BJ (cell line): Measurements from ENCODE around the gene SLC34A1. TPM values are rescaled to one million over a fixed set of nuclear protein-coding genes. Genes with fewer than 3 reads are reported as not detected.

Source experiments
- CTCF ChIA-PET: fragments of 350-600 bp; formaldehyde crosslinking; extraction: SDS; loops from one replicate; lab custom pipeline; 2021; ENCODE audit warnings: antibody characterized with exemption, inconsistent platforms; lab: Yijun Ruan, JAX
- POLR2A ChIA-PET: fragments of 300-600 bp; sonication (Branson Sonifier 250); formaldehyde crosslinking; extraction: SDS; loops from one replicate; lab custom pipeline; 2021; ENCODE audit warnings: antibody characterized with exemption; lab: Charles Lee
- DNase-seq: peaks from one replicate; pipeline ENCODE4 v3.0.0-alpha.2; 2011; ENCODE audit warnings: low read depth
- H3K27me3 ChIP-seq: 2 replicates; pipeline ENCODE4 v1.6.0; 2011; ENCODE audit warnings: low read length; ENCODE audit not compliant: control insufficient read depth, insufficient read depth
- H3K36me3 ChIP-seq: 2 replicates; pipeline ENCODE4 v1.5.1; 2011; ENCODE audit warnings: low read length; ENCODE audit not compliant: control insufficient read depth, insufficient read depth
- H3K4me3 ChIP-seq: 2 replicates; pipeline ENCODE4 v1.5.1; 2011; ENCODE audit warnings: low read depth, mild to moderate bottlenecking, control low read depth, low read length
- polyA minus RNA-seq: library from RNA; depleted of rRNA, polyadenylated mRNA; stranded (reverse); fragments of >200 nt; gene quantifications from 2 replicates; pipeline ENCODE4 v1.2.3, GENCODE V29; 2011; rRNA and poly(A)+ RNA removed
- polyA plus RNA-seq: library from polyadenylated mRNA; depleted of rRNA; stranded (reverse); fragments of >200 nt; gene quantifications from 2 replicates; pipeline ENCODE4 v1.2.3, GENCODE V29; 2011; rRNA removed
- TF ChIP-seq, protein P1 (sequence below): IDR thresholded peaks from 2 replicates; pipeline ENCODE4 v1.5.1; 2011; ENCODE audit warnings: low read depth, mild to moderate bottlenecking, control low read depth, inconsistent platforms, low read length, moderate library complexity; ENCODE audit not compliant: insufficient read depth

SLC34A1 gene, protein sequence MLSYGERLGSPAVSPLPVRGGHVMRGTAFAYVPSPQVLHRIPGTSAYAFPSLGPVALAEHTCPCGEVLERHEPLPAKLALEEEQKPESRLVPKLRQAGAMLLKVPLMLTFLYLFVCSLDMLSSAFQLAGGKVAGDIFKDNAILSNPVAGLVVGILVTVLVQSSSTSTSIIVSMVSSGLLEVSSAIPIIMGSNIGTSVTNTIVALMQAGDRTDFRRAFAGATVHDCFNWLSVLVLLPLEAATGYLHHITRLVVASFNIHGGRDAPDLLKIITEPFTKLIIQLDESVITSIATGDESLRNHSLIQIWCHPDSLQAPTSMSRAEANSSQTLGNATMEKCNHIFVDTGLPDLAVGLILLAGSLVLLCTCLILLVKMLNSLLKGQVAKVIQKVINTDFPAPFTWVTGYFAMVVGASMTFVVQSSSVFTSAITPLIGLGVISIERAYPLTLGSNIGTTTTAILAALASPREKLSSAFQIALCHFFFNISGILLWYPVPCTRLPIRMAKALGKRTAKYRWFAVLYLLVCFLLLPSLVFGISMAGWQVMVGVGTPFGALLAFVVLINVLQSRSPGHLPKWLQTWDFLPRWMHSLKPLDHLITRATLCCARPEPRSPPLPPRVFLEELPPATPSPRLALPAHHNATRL
- polyA plus RNA-seq (not detected in 2 replicates), polyA minus RNA-seq (not detected in 2 replicates)

DNA sequence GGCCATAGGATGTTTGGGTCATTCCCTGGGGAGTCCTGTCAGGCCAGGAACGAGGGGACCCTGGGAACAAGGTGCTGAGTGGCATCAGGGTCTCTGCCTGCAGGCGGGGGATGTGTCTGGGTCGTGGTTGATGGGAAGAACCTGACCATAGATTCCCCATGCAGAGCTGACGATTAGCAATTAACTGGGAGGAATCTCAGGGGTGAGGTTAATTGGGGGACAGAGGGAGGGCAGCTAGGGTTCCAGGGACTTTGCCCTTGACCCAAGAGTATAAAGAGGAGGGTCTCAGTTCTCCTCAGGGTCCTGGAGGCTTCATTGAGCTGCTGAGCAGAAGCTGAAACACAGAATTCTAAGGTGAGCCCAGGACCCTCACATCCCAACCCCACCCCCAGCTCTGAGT, at the start of gene SLC34A1:
Gene SLC34A1, plus strand, starts transcription at position 301 of the 400 bp plus-strand sequence. CDS start 1,308 bp downstream, outside the sequence.
- Histone ChIP-seq H3K27me3 (peaks cover 25% of the 10 kb centered on the region), H3K36me3 (no peaks in the 10 kb centered on the region), H3K4me3 (no peak within 1 kb of the TSS)
- TF ChIP-seq, protein P1, sequence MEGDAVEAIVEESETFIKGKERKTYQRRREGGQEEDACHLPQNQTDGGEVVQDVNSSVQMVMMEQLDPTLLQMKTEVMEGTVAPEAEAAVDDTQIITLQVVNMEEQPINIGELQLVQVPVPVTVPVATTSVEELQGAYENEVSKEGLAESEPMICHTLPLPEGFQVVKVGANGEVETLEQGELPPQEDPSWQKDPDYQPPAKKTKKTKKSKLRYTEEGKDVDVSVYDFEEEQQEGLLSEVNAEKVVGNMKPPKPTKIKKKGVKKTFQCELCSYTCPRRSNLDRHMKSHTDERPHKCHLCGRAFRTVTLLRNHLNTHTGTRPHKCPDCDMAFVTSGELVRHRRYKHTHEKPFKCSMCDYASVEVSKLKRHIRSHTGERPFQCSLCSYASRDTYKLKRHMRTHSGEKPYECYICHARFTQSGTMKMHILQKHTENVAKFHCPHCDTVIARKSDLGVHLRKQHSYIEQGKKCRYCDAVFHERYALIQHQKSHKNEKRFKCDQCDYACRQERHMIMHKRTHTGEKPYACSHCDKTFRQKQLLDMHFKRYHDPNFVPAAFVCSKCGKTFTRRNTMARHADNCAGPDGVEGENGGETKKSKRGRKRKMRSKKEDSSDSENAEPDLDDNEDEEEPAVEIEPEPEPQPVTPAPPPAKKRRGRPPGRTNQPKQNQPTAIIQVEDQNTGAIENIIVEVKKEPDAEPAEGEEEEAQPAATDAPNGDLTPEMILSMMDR = no peak
- ChIA-PET POLR2A (no interaction called here), CTCF (interaction anchor here (1.1 to 3.4 kb wide), 5 partner anchors 14 to 271 kb away, joined by 3 to 13 read pairs (median 4); no protein-coding TSS in a partner anchor)
- DNase-seq = no peak

GRCh38 chr5:177334781-177335700, 49.2 kb upstream of the SLC34A1 start:
- POLR2A ChIA-PET = no interaction called here
- Histone ChIP-seq H3K27me3 (no peaks in the 10 kb centered on the region), H3K36me3 (peaks cover 47% of the 10 kb centered on the region), H3K4me3 (no peak overlapping the region)
- TF ChIP-seq, protein P1 = no peak
- no peak for DNase-seq
- CTCF ChIA-PET = interaction anchor here (0.5 to 8.3 kb wide), 5 partner anchors 11 to 221 kb away, joined by 3 to 36 read pairs (median 4); no protein-coding TSS in a partner anchor

DNA sequence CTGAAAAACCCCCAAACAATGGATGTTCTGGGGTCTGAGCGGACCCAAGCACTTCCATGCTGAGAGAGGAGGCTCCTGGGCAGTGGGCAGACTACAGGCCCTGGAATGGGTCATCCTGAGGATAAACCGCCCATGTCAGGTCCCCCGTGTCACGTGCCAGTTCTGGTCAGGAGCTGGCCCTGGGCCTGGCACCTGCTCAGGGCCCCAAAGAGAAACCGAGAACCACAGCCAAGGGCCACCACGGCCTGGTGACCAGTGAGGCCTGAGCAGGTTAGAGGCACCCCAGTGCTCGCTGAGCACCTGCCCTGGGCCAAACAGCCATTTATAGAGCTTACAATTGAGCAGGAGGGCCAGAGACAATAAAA, 48.6 kb upstream of the SLC34A1 start:
- no peak for DNase-seq
- H3K27me3 ChIP-seq = no peaks in the 10 kb centered on the region
- no peak overlapping the region for H3K4me3 ChIP-seq
- peaks cover 47% of the 10 kb centered on the region for H3K36me3 ChIP-seq
- CTCF ChIA-PET = interaction anchor here (1.1 to 8.3 kb wide), 3 partner anchors 10 to 222 kb away, joined by 3 to 36 read pairs (median 3); no protein-coding TSS in a partner anchor
- TF ChIP-seq, protein P1 = no peak
- POLR2A ChIA-PET = no interaction called here

GRCh38 chr5:177336112-177336511, 48.1 kb upstream of the SLC34A1 start:
- H3K36me3 ChIP-seq = peaks cover 44% of the 10 kb centered on the region

More at GRCh38 chr5:177336112-177336511, 48.1 kb upstream of the SLC34A1 start:
- TF ChIP-seq, protein P1 = peak; percentile 39
- Histone ChIP-seq H3K4me3 (no peak overlapping the region), H3K27me3 (no peaks in the 10 kb centered on the region)
- DNase-seq = no peak
- CTCF ChIA-PET = interaction anchor here (1.1 to 8.3 kb wide), 3 partner anchors 10 to 222 kb away, joined by 3 to 36 read pairs (median 3); no protein-coding TSS in a partner anchor
- POLR2A ChIA-PET = no interaction called here
